CD4-positive, alpha-beta T cell treated with Interleukin-4 for 4 hours (primary cell): ENCODE data around the gene GHITM.
A peak's percentile ranks its signal among the peaks of the same experiment; 100 is the strongest.
"Not testable (repeated sequence)": the region's sequence is repeated elsewhere in the genome, so short reads cannot be mapped to it uniquely, and the experiment has no call there.

ENCODE experiments used
- DNase-seq: peaks from one replicate; pipeline ENCODE4 v3.0.0-alpha.2; 2020

The GHITM gene

DNA sequence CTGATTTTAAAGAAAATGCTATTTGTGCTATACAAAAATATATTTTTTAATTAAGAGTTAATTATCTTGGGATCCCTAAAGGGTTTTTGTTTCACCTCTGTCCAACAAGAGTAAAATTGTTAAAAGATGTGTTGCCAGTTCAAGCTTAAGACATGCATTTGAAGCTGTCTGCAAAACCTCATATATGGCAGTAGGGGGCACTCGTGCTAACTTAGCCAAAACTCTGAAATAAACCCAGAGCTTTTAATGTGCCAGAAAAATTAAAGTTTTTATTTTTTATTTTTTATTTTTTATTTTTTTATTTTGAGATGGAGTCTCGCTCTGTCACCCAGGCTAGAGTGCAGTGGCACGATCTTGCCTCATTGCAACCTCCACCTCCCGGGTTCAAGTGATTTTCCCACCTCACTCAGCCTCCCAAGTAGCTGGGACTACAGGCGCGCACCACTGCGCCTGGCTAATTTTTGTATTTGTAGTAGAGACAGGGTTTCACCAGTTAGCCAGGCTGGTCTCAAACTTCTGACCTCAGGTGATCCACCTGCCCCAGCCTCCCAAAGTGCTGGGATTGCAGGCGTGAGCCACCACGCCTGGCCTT lies 8.8 kb downstream of the GHITM start:
- peak; percentile 39 for DNase-seq

DNA sequence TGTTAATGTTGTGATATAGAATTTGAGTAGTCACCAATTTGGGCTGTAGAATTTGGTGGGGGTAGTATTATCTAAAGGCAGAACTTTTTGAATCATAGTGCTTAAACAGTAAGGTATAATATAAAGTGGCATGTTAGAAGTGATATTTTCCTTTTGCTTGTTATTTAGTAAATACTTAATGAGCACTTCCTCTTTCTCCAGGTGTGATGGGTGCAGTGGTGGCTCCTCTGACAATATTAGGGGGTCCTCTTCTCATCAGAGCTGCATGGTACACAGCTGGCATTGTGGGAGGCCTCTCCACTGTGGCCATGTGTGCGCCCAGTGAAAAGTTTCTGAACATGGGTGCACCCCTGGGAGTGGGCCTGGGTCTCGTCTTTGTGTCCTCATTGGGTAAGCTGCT lies 10.5 kb downstream of the GHITM start:
- no peak for DNase-seq

DNA sequence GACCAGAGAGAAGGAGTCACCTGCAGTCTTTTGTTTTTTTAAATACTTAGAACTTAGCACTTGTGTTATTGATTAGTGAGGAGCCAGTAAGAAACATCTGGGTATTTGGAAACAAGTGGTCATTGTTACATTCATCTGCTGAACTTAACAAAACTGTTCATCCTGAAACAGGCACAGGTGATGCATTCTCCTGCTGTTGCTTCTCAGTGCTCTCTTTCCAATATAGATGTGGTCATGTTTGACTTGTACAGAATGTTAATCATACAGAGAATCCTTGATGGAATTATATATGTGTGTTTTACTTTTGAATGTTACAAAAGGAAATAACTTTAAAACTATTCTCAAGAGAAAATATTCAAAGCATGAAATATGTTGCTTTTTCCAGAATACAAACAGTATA lies 13.5 kb downstream of the GHITM start:
- DNase-seq = no peak

DNA sequence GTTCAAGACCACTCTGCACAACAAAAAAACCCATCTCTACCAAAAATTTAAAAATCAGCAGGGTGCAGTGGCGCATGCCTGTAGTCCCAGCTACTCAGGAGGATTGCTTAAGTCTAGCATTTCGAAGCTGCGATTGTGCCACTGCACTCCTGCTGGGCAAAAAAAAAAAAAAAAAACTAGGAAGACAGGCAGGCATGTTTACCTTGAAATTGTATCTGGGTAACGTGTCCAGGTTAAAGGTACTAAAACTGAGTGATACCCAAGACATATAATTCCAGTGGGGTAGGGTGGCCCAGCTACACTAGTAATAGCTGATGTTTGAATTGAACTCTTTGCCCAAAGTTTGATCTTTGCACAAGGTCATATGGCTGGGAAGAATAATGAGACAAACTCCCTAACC lies 16.2 kb downstream of the GHITM start:
- DNase-seq = no peak

DNA sequence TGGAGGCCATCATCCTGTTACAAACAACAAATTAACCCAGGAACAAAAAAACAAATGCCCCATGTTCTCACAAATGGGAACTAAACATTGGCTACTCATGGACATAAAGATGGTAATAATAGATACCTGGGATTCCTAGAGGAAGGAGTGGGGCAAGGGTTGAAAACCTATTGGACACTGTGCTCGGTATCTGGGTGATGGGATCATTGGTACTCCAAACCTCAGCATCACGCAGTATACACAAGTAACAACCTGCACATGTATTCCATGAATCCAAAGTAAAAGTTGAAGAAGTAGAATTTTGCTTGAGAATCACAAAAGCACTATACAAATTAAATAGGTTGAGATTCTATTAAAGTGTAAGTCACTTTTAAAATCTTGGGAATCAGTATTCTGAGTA lies 16.7 kb downstream of the GHITM start:
- no peak for DNase-seq

DNA sequence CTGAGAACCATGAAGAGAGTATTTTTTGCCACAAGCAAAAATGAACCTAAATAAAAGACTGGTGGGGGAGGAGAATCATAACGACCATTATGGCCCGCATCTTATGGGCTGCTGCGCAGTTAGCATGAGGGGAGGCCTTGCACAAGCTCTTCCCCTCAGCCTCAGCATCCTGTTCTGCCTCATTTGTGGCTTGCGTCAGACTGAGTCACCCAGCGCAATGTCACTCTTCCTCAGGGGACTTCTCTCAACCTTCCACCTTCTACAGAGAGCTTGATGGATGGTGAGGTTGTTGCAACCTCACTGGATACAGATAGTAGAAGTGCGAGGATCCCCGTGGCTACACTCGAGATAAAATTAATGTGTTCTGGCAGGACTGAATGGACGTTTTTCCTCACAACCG lies 17.5 kb downstream of the GHITM start:
- DNase-seq = peak; percentile 35

DNA sequence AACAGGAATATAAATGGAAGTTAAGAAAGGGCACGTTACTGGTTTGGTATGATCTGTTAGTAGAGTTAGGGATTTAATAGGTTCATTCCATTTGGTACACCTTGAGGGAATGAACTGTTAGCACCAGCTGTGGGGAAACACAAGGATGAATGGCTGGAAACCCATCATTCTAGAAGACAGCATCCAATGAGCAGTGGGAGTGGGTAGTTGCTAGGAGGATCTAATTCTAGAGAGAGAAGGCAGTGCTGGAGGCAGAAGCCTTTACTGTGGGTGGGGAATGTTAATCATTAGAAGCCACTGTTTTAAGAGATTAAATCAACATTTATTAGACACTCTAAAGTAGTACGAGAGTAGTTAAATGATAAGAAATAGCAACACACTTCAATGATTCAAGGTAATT lies 18.8 kb downstream of the GHITM start:
- no peak for DNase-seq

DNA sequence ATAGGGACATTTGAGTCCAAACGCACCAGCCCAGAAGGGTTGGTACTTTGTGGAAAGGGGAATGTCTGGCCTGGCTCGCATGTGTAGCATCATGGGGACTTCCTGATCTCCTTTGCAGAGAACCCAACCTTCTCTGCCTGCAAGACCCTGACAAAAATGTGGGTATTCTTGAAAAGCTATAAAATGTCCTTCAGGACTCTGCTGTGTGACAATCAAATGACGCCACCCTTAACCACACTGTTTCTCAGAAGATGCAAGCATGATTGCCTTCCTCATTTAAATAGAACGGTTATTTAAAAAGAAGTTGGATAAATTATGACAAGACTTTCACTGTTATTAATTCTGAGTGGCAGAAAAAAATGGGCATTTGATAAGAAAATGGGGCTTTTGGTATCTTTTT lies 19.2 kb downstream of the GHITM start:
- DNase-seq = no peak

DNA sequence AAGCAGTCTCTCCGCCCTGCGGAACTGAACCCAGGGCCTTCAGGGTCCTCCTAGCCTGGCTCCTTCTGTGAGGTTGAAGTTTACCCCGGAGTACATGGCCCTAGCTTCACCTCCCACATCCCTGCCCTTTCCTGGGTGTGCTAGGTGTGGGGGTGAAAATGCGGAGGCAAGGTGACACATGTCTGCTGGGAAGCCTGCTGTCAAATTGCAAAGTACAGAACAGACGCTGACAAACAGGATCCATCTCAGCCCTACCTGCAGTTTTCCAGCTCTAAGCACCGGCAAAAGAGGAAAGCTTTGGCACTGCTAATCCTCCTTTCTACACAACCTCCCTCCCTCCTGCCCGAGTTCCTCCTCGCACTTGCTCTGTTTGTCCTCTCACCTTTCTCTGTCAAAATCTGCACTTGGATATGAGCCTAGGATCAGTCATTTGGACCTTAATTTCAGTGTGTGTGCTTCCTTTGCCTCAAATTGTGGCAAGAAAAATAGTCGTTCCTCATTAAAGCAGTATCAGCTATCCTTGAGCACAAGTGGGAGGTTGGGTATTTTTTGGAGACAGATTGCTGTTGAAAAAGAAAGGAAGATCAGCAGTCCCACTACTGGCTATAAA lies 19.9 kb downstream of the GHITM start:
- DNase-seq = no peak

DNA sequence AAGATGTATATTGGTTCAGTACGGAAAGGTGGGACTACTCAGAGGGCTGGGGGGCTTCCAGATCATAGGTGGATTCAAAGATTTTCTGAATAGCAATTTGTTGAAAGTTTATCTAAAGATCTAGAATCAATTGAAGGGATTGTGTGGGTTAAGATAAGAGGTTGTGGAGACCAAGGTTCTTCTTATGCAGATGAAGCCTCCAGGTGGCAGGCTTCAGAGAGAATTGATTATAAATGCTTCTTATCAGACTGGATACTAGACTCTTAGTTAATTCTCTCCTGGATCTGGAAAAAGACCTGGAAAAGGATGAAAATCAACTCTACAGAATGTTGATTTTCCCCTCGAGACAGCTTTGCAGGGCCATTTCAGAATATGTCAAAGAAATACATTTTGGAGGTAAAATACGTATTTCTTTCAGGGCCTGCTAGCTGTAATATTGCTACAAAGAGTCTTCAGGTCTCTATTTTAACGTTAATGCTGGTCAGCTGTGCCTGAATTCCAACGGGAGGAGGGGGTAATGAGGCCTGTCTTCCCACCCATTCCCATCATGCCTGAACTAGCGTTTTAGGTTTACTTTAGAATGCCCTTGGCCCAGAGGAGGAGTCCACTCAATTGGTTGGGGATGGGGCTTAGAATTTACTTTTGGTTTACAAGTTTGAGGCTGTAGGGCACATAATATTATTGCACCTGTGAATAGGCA lies 21.5 kb downstream of the GHITM start:
- DNase-seq = no peak

DNA sequence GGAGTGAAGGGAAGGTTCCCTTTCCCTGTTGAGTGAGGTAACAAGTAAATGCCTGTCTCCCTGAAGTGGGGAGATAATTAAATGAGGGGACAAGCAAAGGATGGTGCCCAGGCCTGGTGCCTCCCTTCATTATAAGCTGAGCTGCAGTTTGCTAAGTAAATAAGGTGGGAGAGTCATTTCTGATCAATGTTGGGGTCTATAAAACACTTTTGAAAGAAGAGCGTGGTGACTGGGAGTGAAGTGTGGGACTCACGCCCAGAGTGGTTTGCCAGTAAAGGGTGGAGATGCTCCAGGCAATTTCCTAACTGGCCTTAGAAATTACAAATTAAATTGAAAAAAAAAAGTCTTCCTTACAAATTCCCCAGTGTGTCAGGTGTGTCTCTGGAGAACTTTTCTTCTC lies 24.7 kb downstream of the GHITM start:
- no peak for DNase-seq

DNA sequence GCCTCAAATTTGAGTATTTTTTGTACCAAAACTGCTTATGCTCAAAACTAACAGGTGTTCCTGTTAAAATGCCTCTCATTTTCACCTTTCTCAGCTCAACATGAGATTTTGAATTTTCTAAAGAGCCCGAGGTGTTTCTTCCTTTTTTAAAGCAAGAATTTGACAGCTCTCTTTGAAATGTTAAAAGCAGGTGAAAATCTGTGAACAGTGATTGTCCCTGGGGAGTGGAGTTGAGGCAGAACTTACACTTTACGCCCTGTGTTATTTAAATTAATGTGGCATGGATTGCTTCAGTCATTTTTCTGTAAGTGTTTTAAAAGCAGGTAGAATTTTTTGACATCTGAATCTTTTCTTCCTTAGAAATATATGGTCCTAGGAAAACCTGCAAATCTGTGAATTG lies 25.1 kb downstream of the GHITM start:
- DNase-seq = no peak

DNA sequence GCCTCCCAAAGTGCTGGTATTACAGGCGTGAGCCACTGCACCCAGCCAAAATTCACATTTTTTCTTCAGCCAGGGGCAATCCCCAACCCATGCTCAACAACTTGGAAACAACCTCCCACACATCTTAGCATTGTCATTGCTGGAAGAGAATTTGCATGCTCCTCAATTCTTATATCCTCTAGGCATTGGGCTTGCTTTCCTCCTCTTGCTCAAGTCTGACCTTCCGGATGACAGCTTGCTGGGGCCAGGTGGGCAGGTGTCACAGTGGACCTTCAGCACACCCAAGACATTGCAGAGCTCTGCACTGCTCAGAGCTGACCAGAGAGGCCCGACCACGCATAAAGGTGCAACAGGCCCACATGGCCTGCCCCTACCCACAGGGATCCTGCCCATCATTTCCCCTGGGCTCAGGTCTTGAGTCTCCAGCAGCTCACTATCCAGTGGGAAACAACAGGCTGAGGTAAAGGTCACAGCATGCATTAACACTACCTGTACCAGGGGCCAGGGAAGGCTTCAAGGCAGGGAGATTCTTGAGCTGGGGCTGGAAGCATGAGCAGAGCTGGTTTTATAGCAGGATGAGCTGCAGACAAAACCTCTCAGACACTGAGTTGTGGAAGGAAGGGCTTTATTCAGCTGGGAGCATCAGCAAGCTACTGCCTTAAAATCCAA lies 27.4 kb downstream of the GHITM start:
- no peak for DNase-seq

DNA sequence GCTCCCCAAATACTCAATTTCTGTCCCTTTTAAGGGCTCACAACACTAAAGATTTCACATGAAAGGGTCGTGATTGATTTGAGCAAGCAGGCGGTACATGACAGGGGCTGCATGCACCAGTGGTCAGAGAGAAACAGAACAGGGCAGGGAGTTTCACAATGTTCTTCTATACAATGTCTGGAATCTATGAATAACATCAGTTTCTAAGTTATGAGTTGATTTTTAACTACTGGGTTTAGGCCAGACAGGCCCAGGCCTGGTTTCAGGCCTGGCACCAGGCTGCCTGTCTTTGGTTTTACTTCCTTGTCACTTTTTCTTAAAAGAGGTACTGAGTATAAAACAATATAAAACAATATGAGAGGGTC lies 28.0 kb downstream of the GHITM start:
- DNase-seq = not testable (repeated sequence)

DNA sequence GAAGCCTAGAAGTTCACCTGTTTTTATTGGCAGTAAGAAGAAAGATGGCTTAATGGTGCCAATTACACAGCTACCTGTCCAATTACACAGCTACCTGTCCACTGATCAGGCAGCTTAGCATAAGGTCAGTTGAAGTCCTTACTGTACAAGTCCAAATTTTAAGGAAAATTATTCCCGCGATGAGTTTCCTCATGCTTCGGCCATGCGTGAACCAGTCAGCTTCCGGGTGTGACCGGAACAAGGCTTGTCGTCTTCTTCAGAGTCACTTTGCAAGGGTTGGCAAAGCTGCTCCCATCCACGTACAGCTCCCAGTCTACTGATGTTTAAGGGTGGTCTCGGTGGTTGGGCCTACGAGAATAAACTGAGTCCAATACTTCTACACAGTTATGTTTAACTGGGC lies 29.1 kb downstream of the GHITM start:
- DNase-seq = not testable (repeated sequence)

DNA sequence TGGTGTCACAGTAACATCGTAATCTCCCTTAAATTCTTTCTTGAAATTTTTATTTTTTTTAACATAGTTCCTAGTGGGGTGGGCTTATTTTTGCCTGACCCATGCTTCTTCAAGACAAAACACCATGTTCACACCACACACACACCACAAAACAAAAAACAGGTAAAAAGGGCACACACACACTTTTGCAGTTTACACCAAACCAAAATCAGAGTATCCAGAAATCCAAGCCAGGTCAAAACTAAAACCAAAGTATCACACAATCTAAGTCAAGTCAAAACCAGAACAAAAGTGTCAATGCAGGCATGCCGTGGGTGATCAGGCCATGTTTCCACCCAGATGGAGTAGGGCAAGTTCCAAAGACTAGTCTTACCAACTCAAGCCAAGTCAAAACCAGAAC lies 31.9 kb downstream of the GHITM start:
- DNase-seq = not testable (repeated sequence)

DNA sequence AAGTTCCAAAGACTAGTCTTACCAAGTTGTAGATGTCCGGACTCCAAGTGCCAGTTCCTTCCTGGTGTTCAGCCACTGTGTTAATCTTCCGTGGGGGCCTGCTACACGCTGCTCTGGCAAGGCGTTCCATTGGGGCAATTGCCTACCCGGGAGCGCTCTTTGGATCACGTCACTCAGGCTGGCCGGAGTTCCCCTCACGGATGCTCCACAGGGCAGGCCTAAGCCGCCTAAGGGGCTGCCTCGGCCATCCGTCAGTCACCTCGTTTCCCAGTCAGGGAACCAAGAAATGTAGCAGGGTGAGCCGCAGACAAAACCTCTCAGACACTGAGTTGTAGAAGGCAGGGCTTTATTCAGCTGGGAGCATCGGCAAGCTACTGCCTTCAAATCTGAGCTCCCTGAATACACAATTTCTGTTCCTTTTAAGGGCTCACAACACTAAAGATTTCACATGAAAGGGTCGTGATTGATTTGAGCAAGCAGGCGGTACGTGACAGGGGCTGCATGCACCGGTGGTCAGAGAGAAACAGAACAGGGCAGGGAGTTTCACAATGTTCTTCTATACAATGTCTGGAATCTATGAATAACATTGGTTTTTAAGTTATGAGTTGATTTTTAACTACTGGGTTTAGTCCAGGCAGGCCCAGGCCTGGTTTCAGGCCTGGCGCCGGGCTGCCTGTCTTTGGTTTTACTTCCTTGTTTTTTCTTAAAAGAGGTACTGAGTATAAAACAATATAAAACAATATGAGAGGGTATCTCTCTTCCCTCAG lies 32.6 kb downstream of the GHITM start:
- DNase-seq = not testable (repeated sequence)

DNA sequence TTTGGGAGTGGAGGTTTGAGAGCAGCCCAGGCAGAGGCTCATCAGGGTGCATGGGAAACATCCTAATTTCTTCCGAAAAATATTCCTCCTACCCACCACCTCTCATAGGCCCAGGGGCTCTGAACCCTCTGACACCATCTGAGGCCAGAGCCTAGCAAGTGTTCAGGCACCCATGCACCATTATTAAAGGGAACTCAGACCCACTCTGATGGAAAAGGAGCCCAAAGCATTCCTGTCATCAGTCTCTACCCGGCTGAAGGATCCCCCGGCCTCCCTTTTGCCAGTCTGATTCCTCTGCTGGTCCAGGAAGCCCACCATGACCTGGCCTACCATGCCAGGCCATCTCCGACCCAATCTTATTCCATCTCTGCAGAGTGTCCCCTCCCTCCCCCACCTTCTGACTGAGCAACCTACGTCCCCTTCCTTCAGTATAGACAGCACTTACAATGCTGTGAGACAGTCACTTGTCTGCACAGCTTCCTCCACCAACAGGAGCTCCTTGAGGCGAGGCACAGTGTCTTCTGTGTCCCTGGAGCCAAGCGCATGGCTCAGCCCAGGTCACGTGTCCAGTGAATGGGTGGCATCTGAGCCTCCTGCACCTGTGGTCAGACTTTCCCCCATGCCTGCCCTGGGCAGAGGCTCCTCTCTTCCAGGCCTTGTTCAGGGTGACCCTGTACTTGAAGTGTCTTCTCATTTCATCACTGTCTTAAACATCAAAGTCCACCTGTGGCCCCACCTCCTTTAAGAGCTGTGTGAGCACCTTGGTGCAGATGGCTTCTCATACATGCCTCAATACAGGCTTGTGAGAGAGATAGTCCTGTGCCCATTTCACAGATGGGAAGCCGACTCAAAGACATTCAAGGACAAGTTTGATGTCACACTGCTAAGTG lies 33.4 kb downstream of the GHITM start:
- DNase-seq = no peak

DNA sequence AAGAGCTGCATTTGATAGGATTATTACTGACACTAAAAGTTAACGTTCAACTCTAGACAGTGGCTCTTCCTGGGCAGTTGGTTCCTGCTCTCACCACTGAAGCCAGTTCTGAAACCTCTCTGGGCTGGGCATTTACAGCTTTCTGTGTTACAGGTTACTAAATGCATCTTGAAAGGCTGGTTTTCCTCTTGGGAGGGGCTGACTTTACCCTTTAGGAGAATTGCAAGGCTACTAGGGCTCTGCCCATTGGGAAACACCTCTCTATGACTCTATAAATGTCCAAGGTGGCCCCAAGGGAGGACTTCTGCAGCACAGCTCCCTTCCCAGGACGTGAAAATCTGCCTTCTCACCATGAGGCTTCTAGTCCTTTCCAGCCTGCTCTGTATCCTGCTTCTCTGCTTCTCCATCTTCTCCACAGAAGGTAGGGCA lies 34.2 kb downstream of the GHITM start, which contains the start of gene GPR15LG:
Gene GPR15LG (plus strand): TSS at position 301 of the 429 bp plus-strand sequence. CDS start 51 bp downstream, at position 352.
- no peak for DNase-seq

DNA sequence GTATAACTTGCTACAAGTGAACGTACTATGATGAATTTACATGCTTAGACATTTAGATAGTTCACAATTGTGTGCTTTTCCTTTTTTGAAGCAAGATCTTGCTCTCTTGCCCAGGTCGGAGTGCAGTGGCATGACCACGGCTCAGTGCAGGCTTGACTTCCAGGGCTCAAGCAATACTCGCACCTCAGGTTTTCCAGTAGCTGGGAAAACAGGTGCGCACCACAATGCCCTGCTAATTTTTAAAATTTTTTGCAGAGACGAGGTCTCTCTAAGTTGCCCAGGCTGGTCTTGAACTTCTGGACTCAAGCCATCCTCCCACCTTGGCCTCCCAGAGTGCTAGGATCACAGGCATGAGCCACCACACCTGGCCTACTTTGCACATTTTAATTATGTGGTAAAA lies 36.1 kb downstream of the GHITM start:
- DNase-seq = no peak

DNA sequence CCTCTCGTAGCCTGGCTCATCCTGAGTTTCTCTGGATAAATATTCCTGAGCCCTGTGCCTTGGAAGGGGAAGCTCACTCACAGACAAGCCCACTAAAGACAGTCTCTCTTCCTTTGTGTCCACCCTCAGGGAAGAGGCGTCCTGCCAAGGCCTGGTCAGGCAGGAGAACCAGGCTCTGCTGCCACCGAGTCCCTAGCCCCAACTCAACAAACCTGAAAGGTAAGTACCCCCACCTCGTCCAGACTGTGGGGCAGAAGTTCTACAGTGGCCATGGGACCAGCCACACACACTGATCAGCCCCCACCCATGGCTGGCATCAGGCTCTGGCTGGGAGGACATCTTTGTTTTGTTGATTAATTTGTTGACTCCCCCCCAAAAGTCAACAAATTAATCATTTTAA lies 37.0 kb downstream of the GHITM start:
- no peak for DNase-seq

DNA sequence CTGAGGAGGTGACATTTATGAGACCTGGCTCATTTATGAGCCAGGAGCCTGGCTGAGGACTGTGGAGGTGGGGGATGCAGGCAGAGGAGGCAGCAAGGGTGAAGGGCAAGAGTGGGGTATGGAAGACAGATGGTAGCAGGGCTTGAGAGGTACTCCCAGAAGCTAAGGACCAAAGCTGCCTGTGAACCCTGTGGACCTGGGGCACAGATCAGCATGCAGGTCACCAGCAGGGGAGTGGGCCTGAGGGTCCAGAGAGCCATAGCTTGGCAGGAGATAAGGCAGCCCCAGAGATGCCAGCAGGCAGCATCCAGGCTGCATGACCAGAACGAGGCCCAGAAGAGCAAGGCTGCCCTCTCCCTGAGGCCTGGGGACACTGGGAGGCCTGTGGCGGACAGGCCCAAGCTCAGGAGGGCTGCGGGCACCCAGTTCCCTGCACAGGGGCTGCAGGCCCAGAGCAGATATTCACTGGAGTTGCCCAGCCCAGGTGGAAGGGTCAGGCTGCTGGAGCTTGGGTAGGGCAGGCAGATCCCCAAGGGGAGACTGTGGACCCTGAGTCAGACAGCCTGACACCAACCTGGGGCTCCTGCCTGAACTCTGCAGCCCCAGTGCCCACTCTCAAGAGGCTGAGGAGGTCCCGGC lies 37.6 kb downstream of the GHITM start:
- DNase-seq = no peak
